Measurements from ENCODE around the gene C3orf49. TPM values are rescaled to one million over a fixed set of nuclear protein-coding genes. Genes with fewer than 3 reads are reported as not detected.

Gene C3orf49
- not detected for total RNA-seq
- not detected for total RNA-seq (2013)
- total RNA-seq, result 0 to 0.09 (median 0) reads per million in 29 experiments

GRCh38 chr3:63819151-63819398, at the start of gene C3orf49:
Gene C3orf49, plus strand, starts transcription at chr3:63819299. Its CDS starts 173 bp downstream, at chr3:63819472.
- no peak within 1 kb of the TSS for H3K27ac Mint-ChIP-seq
- no peak for DNase-seq
- Histone ChIP-seq H3K9me3 (no peaks in the 10 kb centered on the region), H3K36me3 (ENCODE audit: control insufficient read depth in 2 of 2, extremely low read depth in 1 of 2, insufficient read depth in 1 of 2, low read length in 1 of 2) (no peaks in the 10 kb centered on the region), H3K4me1 (ENCODE audit: control insufficient read depth in 1 of 2, extremely low read depth in 1 of 2, insufficient read depth in 2 of 2, low read length in 2 of 2) (no peaks in the 10 kb centered on the region), H3K27ac (ENCODE audit: low read length) (no peak within 1 kb of the TSS), H3K27me3 (replicated peaks in 1 of 2; ENCODE audit: control insufficient read depth in 2 of 2, extremely low read depth in 1 of 2, insufficient read depth in 2 of 2, low read length in 1 of 2) (no peaks in the 10 kb centered on the region), H3K4me3 (ENCODE audit: control insufficient read depth in 1 of 2, extremely low read depth in 1 of 2, low read length in 1 of 2) (no peak within 1 kb of the TSS)
- no peaks in the 10 kb centered on the region for H3K27me3 Mint-ChIP-seq
- no peak for ATAC-seq (replicated peaks in 1 of 4)
- H3K9me3 Mint-ChIP-seq, result no peaks in the 10 kb centered on the region
- H3K36me3 Mint-ChIP-seq, result peaks cover 4% of the 10 kb centered on the region
- H3K4me3 Mint-ChIP-seq, result no peak within 1 kb of the TSS
- H3K4me1 Mint-ChIP-seq, result no peaks in the 10 kb centered on the region
- CTCF ChIA-PET, result interaction anchor here (0.5 to 1.1 kb wide), 5 partner anchors 11 to 1616 kb away, joined by 3 to 4 read pairs (median 3); no protein-coding TSS in a partner anchor
- no CpG with 5 or more reads among the region's 1 CpG for WGBS (ENCODE audit: insufficient coverage)
- POLR2A ChIA-PET, result no interaction called here

GRCh38 chr3:63774781-63775180, 44.3 kb upstream of the C3orf49 start:
- Mint-ChIP-seq H3K27me3 (peaks cover 2 to 5% of the 10 kb centered on the region in 2 donors), H3K9me3 (peaks cover 0 to 3% (median 0%) of the 10 kb centered on the region in 3 donors), H3K27ac (no peak overlapping the region), H3K4me3 (no peak overlapping the region), H3K4me1 (no peaks in the 10 kb centered on the region), H3K36me3 (no peaks in the 10 kb centered on the region)
- H3K27ac ChIP-seq (ENCODE audit: low read length), result no peak overlapping the region
- H3K27me3 ChIP-seq (replicated peaks in 1 of 2; ENCODE audit: control insufficient read depth in 2 of 2, extremely low read depth in 1 of 2, insufficient read depth in 2 of 2, low read length in 1 of 2), result no peaks in the 10 kb centered on the region
- 67% methylated on average over 3 of the region's 5 CpGs for WGBS (ENCODE audit: insufficient coverage)
- H3K36me3 ChIP-seq (ENCODE audit: control insufficient read depth in 2 of 2, extremely low read depth in 1 of 2, insufficient read depth in 1 of 2, low read length in 1 of 2), result no peaks in the 10 kb centered on the region
- H3K4me1 ChIP-seq (ENCODE audit: control insufficient read depth in 1 of 2, extremely low read depth in 1 of 2, insufficient read depth in 2 of 2, low read length in 2 of 2), result no peaks in the 10 kb centered on the region
- ChIA-PET CTCF (no interaction called here), POLR2A (no interaction called here)
- H3K9me3 ChIP-seq, result no peaks in the 10 kb centered on the region
- H3K4me3 ChIP-seq (ENCODE audit: control insufficient read depth in 1 of 2, extremely low read depth in 1 of 2, low read length in 1 of 2), result no peak overlapping the region
- ATAC-seq (replicated peaks in 1 of 4), result no peak
- DNase-seq, result no peak

- Mint-ChIP-seq H3K4me1 (no peaks in the 10 kb centered on the region), H3K4me3 (no peak overlapping the region), H3K27ac (no peak overlapping the region), H3K9me3 (no peaks in the 10 kb centered on the region), H3K27me3 (peaks cover 0 to 5% of the 10 kb centered on the region in 2 donors), H3K36me3 (no peaks in the 10 kb centered on the region)
- Histone ChIP-seq H3K27ac (ENCODE audit: low read length) (no peak overlapping the region), H3K9me3 (no peaks in the 10 kb centered on the region), H3K27me3 (replicated peaks in 1 of 2; ENCODE audit: control insufficient read depth in 2 of 2, extremely low read depth in 1 of 2, insufficient read depth in 2 of 2, low read length in 1 of 2) (peaks cover 0 to 3% of the 10 kb centered on the region in 2 experiments), H3K4me1 (ENCODE audit: control insufficient read depth in 1 of 2, extremely low read depth in 1 of 2, insufficient read depth in 2 of 2, low read length in 2 of 2) (no peaks in the 10 kb centered on the region), H3K4me3 (ENCODE audit: control insufficient read depth in 1 of 2, extremely low read depth in 1 of 2, low read length in 1 of 2) (no peak overlapping the region), H3K36me3 (ENCODE audit: control insufficient read depth in 2 of 2, extremely low read depth in 1 of 2, insufficient read depth in 1 of 2, low read length in 1 of 2) (no peaks in the 10 kb centered on the region)
- ChIA-PET CTCF (no interaction called here), POLR2A (no interaction called here)
- no peak for DNase-seq
- WGBS (ENCODE audit: insufficient coverage), result no CpG with 5 or more reads among the region's 4 CpGs
- no peak for ATAC-seq (replicated peaks in 1 of 4)
Measured at GRCh38 chr3:63779227-63779626, 39.9 kb upstream of the C3orf49 start.

- POLR2A ChIA-PET, result no interaction called here
- no CpG with 5 or more reads among the region's 1 CpG for WGBS (ENCODE audit: insufficient coverage)
Measured at GRCh38 chr3:63791974-63792373, 27.1 kb upstream of the C3orf49 start.

GRCh38 chr3:63795438-63795837, 23.7 kb upstream of the C3orf49 start:
- H3K4me3 ChIP-seq (ENCODE audit: control insufficient read depth in 1 of 2, extremely low read depth in 1 of 2, low read length in 1 of 2), result no peak overlapping the region
- Mint-ChIP-seq H3K9me3 (no peaks in the 10 kb centered on the region), H3K27ac (no peak overlapping the region), H3K4me1 (no peaks in the 10 kb centered on the region), H3K36me3 (no peaks in the 10 kb centered on the region), H3K4me3 (no peak overlapping the region), H3K27me3 (peaks cover 0 to 10% of the 10 kb centered on the region in 2 donors)
- H3K27ac ChIP-seq (ENCODE audit: low read length), result no peak overlapping the region
- no peaks in the 10 kb centered on the region for H3K27me3 ChIP-seq (replicated peaks in 1 of 2; ENCODE audit: control insufficient read depth in 2 of 2, extremely low read depth in 1 of 2, insufficient read depth in 2 of 2, low read length in 1 of 2)
- no peaks in the 10 kb centered on the region for H3K9me3 ChIP-seq
- no peaks in the 10 kb centered on the region for H3K36me3 ChIP-seq (ENCODE audit: control insufficient read depth in 2 of 2, extremely low read depth in 1 of 2, insufficient read depth in 1 of 2, low read length in 1 of 2)
- no peaks in the 10 kb centered on the region for H3K4me1 ChIP-seq (ENCODE audit: control insufficient read depth in 1 of 2, extremely low read depth in 1 of 2, insufficient read depth in 2 of 2, low read length in 2 of 2)
- DNase-seq (no peak), ATAC-seq (replicated peaks in 1 of 4) (no peak)
- ChIA-PET CTCF (no interaction called here), POLR2A (no interaction called here)
- WGBS (ENCODE audit: insufficient coverage), result 75% methylated on average over 6 of the region's 6 CpGs

More at GRCh38 chr3:63791974-63792373, 27.1 kb upstream of the C3orf49 start:
- Histone ChIP-seq H3K27me3 (replicated peaks in 1 of 2; ENCODE audit: control insufficient read depth in 2 of 2, extremely low read depth in 1 of 2, insufficient read depth in 2 of 2, low read length in 1 of 2) (no peaks in the 10 kb centered on the region), H3K9me3 (no peaks in the 10 kb centered on the region), H3K4me3 (ENCODE audit: control insufficient read depth in 1 of 2, extremely low read depth in 1 of 2, low read length in 1 of 2) (no peak overlapping the region), H3K36me3 (ENCODE audit: control insufficient read depth in 2 of 2, extremely low read depth in 1 of 2, insufficient read depth in 1 of 2, low read length in 1 of 2) (no peaks in the 10 kb centered on the region), H3K4me1 (ENCODE audit: control insufficient read depth in 1 of 2, extremely low read depth in 1 of 2, insufficient read depth in 2 of 2, low read length in 2 of 2) (no peaks in the 10 kb centered on the region), H3K27ac (ENCODE audit: low read length) (no peak overlapping the region)
- Mint-ChIP-seq H3K4me1 (no peaks in the 10 kb centered on the region), H3K27me3 (peaks cover 5 to 17% of the 10 kb centered on the region in 2 donors), H3K27ac (no peak overlapping the region), H3K4me3 (no peak overlapping the region), H3K36me3 (no peaks in the 10 kb centered on the region), H3K9me3 (peaks cover 0 to 3% (median 0%) of the 10 kb centered on the region in 3 donors)
- no peak for DNase-seq
- ATAC-seq (replicated peaks in 1 of 4), result no peak
- CTCF ChIA-PET, result no interaction called here

- no peaks in the 10 kb centered on the region for H3K36me3 Mint-ChIP-seq
- CTCF ChIA-PET, result no interaction called here
- H3K4me3 Mint-ChIP-seq, result no peak overlapping the region
- DNase-seq (no peak), ATAC-seq (replicated peaks in 1 of 4) (no peak)
- Histone ChIP-seq H3K27ac (ENCODE audit: low read length) (no peak overlapping the region), H3K4me3 (ENCODE audit: control insufficient read depth in 1 of 2, extremely low read depth in 1 of 2, low read length in 1 of 2) (no peak overlapping the region), H3K9me3 (no peaks in the 10 kb centered on the region), H3K27me3 (replicated peaks in 1 of 2; ENCODE audit: control insufficient read depth in 2 of 2, extremely low read depth in 1 of 2, insufficient read depth in 2 of 2, low read length in 1 of 2) (no peaks in the 10 kb centered on the region), H3K4me1 (ENCODE audit: control insufficient read depth in 1 of 2, extremely low read depth in 1 of 2, insufficient read depth in 2 of 2, low read length in 2 of 2) (no peaks in the 10 kb centered on the region), H3K36me3 (ENCODE audit: control insufficient read depth in 2 of 2, extremely low read depth in 1 of 2, insufficient read depth in 1 of 2, low read length in 1 of 2) (no peaks in the 10 kb centered on the region)
- H3K27me3 Mint-ChIP-seq, result peaks cover 0 to 10% of the 10 kb centered on the region in 2 donors
- no peak overlapping the region for H3K27ac Mint-ChIP-seq
- whole genome bisulfite sequencing (ENCODE audit: insufficient coverage), result no CpG with 5 or more reads among the region's 2 CpGs
- no peaks in the 10 kb centered on the region for H3K4me1 Mint-ChIP-seq
- H3K9me3 Mint-ChIP-seq, result no peaks in the 10 kb centered on the region
- POLR2A ChIA-PET, result no interaction called here
Measured at GRCh38 chr3:63798544-63798943, 20.6 kb upstream of the C3orf49 start.

GRCh38 chr3:63798949-63799348, 20.1 kb upstream of the C3orf49 start:
- Histone ChIP-seq H3K27ac (ENCODE audit: low read length) (no peak overlapping the region), H3K4me3 (ENCODE audit: control insufficient read depth in 1 of 2, extremely low read depth in 1 of 2, low read length in 1 of 2) (no peak overlapping the region), H3K27me3 (replicated peaks in 1 of 2; ENCODE audit: control insufficient read depth in 2 of 2, extremely low read depth in 1 of 2, insufficient read depth in 2 of 2, low read length in 1 of 2) (no peaks in the 10 kb centered on the region), H3K36me3 (ENCODE audit: control insufficient read depth in 2 of 2, extremely low read depth in 1 of 2, insufficient read depth in 1 of 2, low read length in 1 of 2) (no peaks in the 10 kb centered on the region), H3K4me1 (ENCODE audit: control insufficient read depth in 1 of 2, extremely low read depth in 1 of 2, insufficient read depth in 2 of 2, low read length in 2 of 2) (no peaks in the 10 kb centered on the region), H3K9me3 (no peaks in the 10 kb centered on the region)
- H3K4me1 Mint-ChIP-seq, result no peaks in the 10 kb centered on the region
- ChIA-PET POLR2A (interaction anchor here in 1 of 2 donors (0.6 kb wide), 1 partner anchor 9 kb away, joined by 5 read pairs; no protein-coding TSS in a partner anchor), CTCF (no interaction called here)
- H3K27ac Mint-ChIP-seq, result no peak overlapping the region
- H3K27me3 Mint-ChIP-seq, result peaks cover 0 to 10% of the 10 kb centered on the region in 2 donors
- ATAC-seq (replicated peaks in 1 of 4) (no peak), DNase-seq (no peak)
- 90% methylated on average over 2 of the region's 2 CpGs for WGBS (ENCODE audit: insufficient coverage)
- no peaks in the 10 kb centered on the region for H3K9me3 Mint-ChIP-seq
- H3K4me3 Mint-ChIP-seq, result no peak overlapping the region
- no peaks in the 10 kb centered on the region for H3K36me3 Mint-ChIP-seq

All from T-cell (primary cell).